ENCODE results near the gene PLXNA4. TPM values are rescaled to one million over a fixed set of nuclear protein-coding genes. Genes with fewer than 3 reads are reported as not detected.

The PLXNA4 gene
- total and polyA plus RNA-seq, 11 donors: 1.8 to 22.1 (median 10.5) TPM

GRCh38 chr7:132100981-132101380, 475.3 kb downstream of the PLXNA4 start:
- no peak for ATAC-seq
- 94 to 99% (median 96%) methylated on average over 6 of the region's 6 CpGs for WGBS, 4 donors

DNA sequence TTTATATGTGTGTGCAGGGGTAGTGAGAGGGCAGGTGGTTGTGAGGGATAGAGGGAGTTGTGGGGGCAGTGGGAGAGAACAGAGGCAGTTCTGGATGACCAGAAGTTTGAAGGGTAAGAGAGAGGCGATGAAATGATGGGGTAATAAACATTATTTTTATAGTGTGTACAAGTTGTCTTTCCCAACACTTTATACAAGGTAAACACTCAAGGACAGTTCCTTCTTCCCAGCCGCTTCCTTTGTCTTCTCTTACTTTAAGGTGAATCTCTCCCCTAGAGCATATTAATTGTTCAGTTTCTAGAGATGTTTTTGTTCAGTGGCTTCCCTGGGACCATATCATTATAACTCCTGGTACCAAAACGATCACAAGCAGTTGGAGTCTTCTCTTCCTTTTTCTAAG, 475.8 kb downstream of the PLXNA4 start:
- Histone ChIP-seq H3K9me3 (no peaks in the 10 kb centered on the region), H3K4me3 (no peak overlapping the region), H3K27me3 (no peaks in the 10 kb centered on the region), H3K36me3 (no peaks in the 10 kb centered on the region), H3K27ac (no peak overlapping the region), H3K4me1 (no peaks in the 10 kb centered on the region)
- DNase-seq (no peak), ATAC-seq (no peak)
- WGBS, 4 donors: 86 to 94% (median 92%) methylated on average over 3 of the region's 3 CpGs
- intact Hi-C loops (cut with DNase I): no loop called here
- no peak for TF ChIP-seq POLR2A (IDR thresholded peaks at IDR 0.05)
- TF ChIP-seq, protein P1, sequence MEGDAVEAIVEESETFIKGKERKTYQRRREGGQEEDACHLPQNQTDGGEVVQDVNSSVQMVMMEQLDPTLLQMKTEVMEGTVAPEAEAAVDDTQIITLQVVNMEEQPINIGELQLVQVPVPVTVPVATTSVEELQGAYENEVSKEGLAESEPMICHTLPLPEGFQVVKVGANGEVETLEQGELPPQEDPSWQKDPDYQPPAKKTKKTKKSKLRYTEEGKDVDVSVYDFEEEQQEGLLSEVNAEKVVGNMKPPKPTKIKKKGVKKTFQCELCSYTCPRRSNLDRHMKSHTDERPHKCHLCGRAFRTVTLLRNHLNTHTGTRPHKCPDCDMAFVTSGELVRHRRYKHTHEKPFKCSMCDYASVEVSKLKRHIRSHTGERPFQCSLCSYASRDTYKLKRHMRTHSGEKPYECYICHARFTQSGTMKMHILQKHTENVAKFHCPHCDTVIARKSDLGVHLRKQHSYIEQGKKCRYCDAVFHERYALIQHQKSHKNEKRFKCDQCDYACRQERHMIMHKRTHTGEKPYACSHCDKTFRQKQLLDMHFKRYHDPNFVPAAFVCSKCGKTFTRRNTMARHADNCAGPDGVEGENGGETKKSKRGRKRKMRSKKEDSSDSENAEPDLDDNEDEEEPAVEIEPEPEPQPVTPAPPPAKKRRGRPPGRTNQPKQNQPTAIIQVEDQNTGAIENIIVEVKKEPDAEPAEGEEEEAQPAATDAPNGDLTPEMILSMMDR (IDR thresholded peaks at IDR 0.05): no peak

More at GRCh38 chr7:132100981-132101380, 475.3 kb downstream of the PLXNA4 start:
- intact Hi-C loops (cut with DNase I): no loop called here
- Histone ChIP-seq H3K27ac (no peak overlapping the region), H3K36me3 (no peaks in the 10 kb centered on the region), H3K4me3 (no peak overlapping the region), H3K9me3 (no peaks in the 10 kb centered on the region), H3K27me3 (no peaks in the 10 kb centered on the region), H3K4me1 (no peaks in the 10 kb centered on the region)
- TF ChIP-seq POLR2A (IDR thresholded peaks at IDR 0.05): no peak
- TF ChIP-seq, protein P1 (IDR thresholded peaks at IDR 0.05): no peak
- no peak for DNase-seq

GRCh38 chr7:132099163-132099562, 477.1 kb downstream of the PLXNA4 start:
- Histone ChIP-seq H3K4me3 (no peak overlapping the region), H3K36me3 (no peaks in the 10 kb centered on the region), H3K27ac (no peak overlapping the region), H3K9me3 (no peaks in the 10 kb centered on the region), H3K4me1 (no peaks in the 10 kb centered on the region), H3K27me3 (no peaks in the 10 kb centered on the region)
- ATAC-seq (no peak), DNase-seq (no peak)
- 79 to 98% (median 94%) methylated on average over 2 of the region's 2 CpGs for WGBS, 4 donors
- TF ChIP-seq, protein P1 (IDR thresholded peaks at IDR 0.05): no peak
- TF ChIP-seq POLR2A (IDR thresholded peaks at IDR 0.05): no peak
- intact Hi-C loops (cut with DNase I): no loop called here

DNA sequence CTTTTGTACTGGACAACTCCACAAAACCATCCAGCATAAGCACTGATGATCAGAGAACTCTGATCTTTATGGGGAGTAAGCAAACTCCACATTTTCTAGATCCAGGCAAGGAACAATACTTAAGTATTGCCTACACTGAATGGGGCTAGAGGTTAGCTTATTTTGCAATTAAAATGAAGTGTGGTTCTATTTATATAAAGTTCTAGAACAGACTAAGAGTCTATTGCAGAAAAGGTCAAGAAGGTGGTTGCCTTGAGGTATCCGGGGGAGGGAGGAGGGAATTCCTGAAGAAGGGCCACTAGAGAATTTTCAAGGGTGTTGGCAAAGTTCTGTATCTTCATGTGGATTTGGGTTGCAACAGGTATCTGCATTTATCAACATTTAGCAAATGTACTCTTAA, 477.9 kb downstream of the PLXNA4 start:
- H3K9me3 ChIP-seq: no peaks in the 10 kb centered on the region
- TF ChIP-seq, protein P1 (IDR thresholded peaks at IDR 0.05): no peak
- TF ChIP-seq POLR2A (IDR thresholded peaks at IDR 0.05): no peak
- H3K4me1 ChIP-seq: no peaks in the 10 kb centered on the region
- no peak overlapping the region for H3K27ac ChIP-seq
- no peaks in the 10 kb centered on the region for H3K36me3 ChIP-seq
- ATAC-seq (no peak), DNase-seq (no peak)
- H3K27me3 ChIP-seq: no peaks in the 10 kb centered on the region
- intact Hi-C loops (cut with DNase I): no loop called here
- H3K4me3 ChIP-seq: no peak overlapping the region
- WGBS, 4 donors: 83 to 92% (median 88%) methylated on average over 1 of the region's 1 CpG
